ENCODE measurements around the gene NCOA1. TPM values are rescaled to one million over a fixed set of nuclear protein-coding genes. Genes with fewer than 3 reads are reported as not detected.

Gene NCOA1
- total and polyA plus RNA-seq, 4 donors, result 6.5 to 26.6 (median 16.3) TPM

DNA sequence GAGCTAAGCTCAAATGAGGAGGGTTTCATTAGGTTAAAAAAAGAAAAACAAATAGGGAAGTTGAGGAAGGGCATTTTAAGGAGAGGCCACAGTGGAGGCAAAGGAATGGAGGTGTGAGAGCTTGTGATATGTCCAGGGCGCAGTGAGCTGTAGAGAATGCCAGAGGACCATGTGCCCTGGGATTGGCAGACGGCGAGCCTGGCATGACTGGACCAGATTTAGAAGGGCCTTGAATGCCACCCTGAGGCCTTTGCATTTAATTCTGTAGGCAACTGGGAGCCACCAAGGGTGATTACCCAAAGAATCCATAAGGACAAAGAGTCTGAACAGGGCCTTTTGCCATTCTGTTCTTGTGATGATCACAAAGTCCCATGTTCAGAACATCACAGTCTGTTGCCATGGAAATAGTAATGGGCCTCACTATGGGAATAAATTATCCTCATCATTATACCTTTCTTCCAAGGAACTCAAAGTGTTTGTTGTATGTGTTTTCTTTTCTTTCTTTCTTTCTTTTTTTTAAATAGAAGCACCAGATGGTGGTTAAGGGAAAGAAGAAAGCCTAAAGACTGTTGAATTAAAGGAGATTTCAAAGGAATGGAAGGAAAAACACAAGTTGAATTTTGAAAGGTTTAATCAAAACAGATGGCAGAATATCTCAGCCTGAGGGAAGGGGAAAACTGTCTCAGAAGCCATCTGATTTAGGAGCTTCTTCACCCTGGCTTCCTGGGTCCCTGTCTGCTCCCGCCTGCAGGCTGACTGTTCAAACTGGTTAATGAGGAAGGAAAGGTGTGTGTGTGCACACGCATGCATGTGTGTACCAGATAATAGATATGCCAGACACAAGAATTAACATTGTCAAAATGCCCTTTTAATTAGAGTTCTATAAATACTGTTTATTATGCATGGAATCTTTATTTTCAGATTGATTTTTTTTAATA is 31.6 kb upstream of the NCOA1 start:
- Histone ChIP-seq H3K36me3 (ENCODE audit: control insufficient read depth in 4 of 4, insufficient read depth in 3 of 4, low read depth in 1 of 4, low read length in 3 of 4) (no peaks in the 10 kb centered on the region), H3K9me3 (ENCODE audit: control insufficient read depth in 4 of 4, low read length in 3 of 4) (no peaks in the 10 kb centered on the region), H3K9ac (ENCODE audit: low read depth in 1 of 2, low read length in 2 of 2) (no peak overlapping the region), H3K4me1 (ENCODE audit: control insufficient read depth in 4 of 4, insufficient read depth in 4 of 4, low read length in 3 of 4) (no peaks in the 10 kb centered on the region), H3K27ac (ENCODE audit: low read depth in 1 of 2, low read length in 2 of 2) (no peak overlapping the region), H3K4me3 (ENCODE audit: low read depth in 1 of 3, low read length in 3 of 3) (no peak overlapping the region), H3K27me3 (ENCODE audit: control insufficient read depth in 4 of 4, insufficient read depth in 4 of 4, low read length in 3 of 4) (no peaks in the 10 kb centered on the region)
- 92% methylated on average over 5 of the region's 5 CpGs for WGBS
- TF ChIP-seq, protein P1, sequence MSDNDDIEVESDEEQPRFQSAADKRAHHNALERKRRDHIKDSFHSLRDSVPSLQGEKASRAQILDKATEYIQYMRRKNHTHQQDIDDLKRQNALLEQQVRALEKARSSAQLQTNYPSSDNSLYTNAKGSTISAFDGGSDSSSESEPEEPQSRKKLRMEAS (IDR thresholded peaks at IDR 0.05), result no peak
- TF ChIP-seq SP1 (IDR thresholded peaks at IDR 0.05) (no peak), FOXA2 (IDR thresholded peaks at IDR 0.05) (no peak), RXRA (IDR thresholded peaks at IDR 0.05) (no peak), HNF4G (IDR thresholded peaks at IDR 0.05) (no peak), RAD21 (IDR thresholded peaks at IDR 0.05) (no peak), YY1 (IDR thresholded peaks at IDR 0.05) (no peak), TAF1 (conservative IDR thresholded peaks at IDR 0.05) (no peak), FOXA1 (IDR thresholded peaks at IDR 0.05) (no peak), GABPA (IDR thresholded peaks at IDR 0.05 in 1 of 2, conservative IDR thresholded peaks at IDR 0.05 in 1 of 2) (no peak), NR2F2 (IDR thresholded peaks at IDR 0.05) (no peak), EGR1 (IDR thresholded peaks at IDR 0.05; ENCODE audit: low read depth in 2 of 2) (no peak), JUND (IDR thresholded peaks at IDR 0.05) (no peak), HNF4A (conservative IDR thresholded peaks at IDR 0.05) (no peak)
- TF ChIP-seq, protein P2, sequence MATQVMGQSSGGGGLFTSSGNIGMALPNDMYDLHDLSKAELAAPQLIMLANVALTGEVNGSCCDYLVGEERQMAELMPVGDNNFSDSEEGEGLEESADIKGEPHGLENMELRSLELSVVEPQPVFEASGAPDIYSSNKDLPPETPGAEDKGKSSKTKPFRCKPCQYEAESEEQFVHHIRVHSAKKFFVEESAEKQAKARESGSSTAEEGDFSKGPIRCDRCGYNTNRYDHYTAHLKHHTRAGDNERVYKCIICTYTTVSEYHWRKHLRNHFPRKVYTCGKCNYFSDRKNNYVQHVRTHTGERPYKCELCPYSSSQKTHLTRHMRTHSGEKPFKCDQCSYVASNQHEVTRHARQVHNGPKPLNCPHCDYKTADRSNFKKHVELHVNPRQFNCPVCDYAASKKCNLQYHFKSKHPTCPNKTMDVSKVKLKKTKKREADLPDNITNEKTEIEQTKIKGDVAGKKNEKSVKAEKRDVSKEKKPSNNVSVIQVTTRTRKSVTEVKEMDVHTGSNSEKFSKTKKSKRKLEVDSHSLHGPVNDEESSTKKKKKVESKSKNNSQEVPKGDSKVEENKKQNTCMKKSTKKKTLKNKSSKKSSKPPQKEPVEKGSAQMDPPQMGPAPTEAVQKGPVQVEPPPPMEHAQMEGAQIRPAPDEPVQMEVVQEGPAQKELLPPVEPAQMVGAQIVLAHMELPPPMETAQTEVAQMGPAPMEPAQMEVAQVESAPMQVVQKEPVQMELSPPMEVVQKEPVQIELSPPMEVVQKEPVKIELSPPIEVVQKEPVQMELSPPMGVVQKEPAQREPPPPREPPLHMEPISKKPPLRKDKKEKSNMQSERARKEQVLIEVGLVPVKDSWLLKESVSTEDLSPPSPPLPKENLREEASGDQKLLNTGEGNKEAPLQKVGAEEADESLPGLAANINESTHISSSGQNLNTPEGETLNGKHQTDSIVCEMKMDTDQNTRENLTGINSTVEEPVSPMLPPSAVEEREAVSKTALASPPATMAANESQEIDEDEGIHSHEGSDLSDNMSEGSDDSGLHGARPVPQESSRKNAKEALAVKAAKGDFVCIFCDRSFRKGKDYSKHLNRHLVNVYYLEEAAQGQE (IDR thresholded peaks at IDR 0.05), result no peak
- TF ChIP-seq, protein P3, sequence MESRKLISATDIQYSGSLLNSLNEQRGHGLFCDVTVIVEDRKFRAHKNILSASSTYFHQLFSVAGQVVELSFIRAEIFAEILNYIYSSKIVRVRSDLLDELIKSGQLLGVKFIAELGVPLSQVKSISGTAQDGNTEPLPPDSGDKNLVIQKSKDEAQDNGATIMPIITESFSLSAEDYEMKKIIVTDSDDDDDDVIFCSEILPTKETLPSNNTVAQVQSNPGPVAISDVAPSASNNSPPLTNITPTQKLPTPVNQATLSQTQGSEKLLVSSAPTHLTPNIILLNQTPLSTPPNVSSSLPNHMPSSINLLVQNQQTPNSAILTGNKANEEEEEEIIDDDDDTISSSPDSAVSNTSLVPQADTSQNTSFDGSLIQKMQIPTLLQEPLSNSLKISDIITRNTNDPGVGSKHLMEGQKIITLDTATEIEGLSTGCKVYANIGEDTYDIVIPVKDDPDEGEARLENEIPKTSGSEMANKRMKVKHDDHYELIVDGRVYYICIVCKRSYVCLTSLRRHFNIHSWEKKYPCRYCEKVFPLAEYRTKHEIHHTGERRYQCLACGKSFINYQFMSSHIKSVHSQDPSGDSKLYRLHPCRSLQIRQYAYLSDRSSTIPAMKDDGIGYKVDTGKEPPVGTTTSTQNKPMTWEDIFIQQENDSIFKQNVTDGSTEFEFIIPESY (IDR thresholded peaks at IDR 0.05), result no peak
- TF ChIP-seq, protein P4, sequence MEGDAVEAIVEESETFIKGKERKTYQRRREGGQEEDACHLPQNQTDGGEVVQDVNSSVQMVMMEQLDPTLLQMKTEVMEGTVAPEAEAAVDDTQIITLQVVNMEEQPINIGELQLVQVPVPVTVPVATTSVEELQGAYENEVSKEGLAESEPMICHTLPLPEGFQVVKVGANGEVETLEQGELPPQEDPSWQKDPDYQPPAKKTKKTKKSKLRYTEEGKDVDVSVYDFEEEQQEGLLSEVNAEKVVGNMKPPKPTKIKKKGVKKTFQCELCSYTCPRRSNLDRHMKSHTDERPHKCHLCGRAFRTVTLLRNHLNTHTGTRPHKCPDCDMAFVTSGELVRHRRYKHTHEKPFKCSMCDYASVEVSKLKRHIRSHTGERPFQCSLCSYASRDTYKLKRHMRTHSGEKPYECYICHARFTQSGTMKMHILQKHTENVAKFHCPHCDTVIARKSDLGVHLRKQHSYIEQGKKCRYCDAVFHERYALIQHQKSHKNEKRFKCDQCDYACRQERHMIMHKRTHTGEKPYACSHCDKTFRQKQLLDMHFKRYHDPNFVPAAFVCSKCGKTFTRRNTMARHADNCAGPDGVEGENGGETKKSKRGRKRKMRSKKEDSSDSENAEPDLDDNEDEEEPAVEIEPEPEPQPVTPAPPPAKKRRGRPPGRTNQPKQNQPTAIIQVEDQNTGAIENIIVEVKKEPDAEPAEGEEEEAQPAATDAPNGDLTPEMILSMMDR (IDR thresholded peaks at IDR 0.05; ENCODE audit: low read depth, low read length, missing input control), result no peak
- TF ChIP-seq, protein P5, sequence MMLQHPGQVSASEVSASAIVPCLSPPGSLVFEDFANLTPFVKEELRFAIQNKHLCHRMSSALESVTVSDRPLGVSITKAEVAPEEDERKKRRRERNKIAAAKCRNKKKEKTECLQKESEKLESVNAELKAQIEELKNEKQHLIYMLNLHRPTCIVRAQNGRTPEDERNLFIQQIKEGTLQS (IDR thresholded peaks at IDR 0.05), result no peak
- DNase-seq (ENCODE audit: low spot score), result no peak

Measured in liver (tissue), 9 donors.